HG02642 (cell line): Measurements from ENCODE around the gene COPB1.
A peak's percentile ranks its signal among the peaks of the same experiment; 100 is the strongest.

Experiments
- ATAC-seq: cut with Tn5 transposase; IDR thresholded peaks from one replicate; pipeline ENCODE4 v1.9.1; 2021; ENCODE audit warnings: mild to moderate bottlenecking; ENCODE audit not compliant: unreplicated experiment, poor library complexity

The COPB1 gene

DNA sequence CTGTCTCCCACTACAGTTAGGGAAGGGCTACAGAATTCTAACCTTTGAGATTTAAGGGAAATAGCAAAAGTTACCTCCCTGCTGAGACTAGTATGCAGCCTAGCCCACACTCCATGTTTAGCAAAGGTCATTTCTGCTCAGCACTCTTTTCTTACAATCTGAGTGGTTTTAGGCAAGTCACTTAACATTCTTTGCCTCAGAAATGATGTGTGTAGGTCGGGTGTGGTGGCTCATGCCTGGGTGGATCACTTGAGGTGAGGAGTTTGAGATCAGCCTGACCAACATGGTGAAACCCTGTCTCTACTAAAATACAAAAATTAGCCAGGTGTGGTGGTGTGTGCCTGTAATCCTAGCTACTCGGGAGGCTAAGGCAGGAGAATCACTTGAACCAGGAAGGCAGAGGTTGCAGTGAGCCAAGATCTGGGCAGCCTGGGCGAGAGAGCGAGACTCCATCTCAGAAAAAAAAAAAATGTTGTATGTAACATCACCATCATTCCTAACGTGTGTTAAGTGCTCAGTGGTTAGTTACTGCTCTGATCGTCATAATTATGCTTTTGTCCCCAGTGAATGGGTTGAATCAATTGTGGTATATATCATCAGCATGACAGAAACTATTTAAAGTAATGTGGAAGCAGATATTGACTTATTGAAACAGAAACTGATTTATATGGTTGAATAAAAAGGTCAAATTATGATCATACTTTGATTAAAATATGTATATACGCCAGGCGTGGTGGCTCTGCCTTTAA lies 55.0 kb downstream of the COPB1 start:
- no peak for ATAC-seq

DNA sequence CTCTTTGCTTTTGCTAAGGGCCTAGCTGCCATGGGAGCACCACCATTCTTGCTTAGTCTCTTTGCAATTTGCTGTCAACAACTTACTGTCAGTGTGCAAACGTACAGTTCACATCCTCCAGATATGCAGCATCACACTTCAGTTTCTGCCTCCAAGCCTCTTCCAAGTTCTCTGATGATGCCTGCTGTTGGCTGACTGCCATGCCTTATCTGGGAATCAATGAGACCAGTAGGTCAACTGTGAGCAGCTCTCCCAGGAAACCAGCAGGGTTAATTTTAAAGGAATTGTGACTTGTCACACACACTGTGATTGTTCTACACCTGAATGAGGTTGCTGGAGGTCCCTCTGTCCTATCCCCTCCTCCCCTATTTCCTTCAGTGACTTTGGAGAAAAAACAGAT lies 56.0 kb downstream of the COPB1 start:
- no peak for ATAC-seq

DNA sequence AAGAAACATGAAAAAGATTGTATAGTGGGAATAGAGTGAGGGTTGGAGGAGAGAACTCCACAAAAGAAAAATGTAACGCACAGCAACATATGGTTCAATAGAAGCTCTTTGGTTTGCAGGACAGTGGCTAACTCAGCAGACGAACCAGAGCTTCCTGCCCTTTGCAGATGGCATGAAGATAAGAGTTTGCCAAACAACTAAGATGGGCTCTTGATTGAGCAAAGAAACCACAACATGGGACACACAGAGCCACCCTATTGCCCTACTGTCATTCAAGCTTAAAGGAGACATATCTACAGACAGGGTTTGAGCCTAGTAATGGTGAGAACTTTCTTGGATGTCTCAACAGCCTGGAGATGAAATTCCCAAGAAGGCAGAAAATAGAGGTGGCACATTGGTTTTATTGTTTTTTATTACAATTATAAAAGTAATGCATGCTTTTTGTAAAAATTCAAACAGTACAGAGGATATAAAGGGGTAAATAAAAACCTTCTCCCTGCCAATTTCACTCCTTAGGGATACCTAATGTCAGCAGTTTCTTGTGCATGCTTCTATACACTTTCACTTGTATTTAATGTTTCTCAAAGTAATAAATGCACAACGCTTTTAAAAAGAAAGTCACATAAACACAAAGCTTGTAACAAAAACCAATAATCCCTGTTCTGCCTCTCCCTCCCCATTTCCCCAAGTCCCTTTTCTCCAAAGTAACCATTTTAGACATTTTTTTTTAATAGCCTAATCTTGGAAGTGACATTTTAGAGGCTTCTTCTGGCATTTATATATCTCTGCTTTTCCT lies 63.7 kb downstream of the COPB1 start:
- no peak for ATAC-seq

DNA sequence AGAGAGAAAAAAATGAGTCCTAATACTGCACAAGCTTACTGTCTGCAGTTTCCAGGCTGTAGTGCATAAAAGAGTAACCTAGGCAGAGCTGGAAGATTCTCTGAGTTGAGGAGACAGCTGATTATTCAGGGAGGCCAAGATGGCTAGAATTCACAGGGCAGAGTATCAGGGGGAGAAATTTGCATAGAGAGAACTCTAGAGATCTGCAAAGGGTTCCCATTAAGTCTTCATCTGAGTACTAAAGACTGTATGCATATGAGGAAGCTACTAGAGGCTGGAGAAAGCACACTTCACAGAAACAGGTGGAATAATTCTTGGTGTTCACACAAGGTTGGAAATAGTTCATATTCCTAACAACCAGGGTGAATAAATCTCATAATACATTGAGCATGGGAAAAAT lies 74.0 kb downstream of the COPB1 start:
- no peak for ATAC-seq

DNA sequence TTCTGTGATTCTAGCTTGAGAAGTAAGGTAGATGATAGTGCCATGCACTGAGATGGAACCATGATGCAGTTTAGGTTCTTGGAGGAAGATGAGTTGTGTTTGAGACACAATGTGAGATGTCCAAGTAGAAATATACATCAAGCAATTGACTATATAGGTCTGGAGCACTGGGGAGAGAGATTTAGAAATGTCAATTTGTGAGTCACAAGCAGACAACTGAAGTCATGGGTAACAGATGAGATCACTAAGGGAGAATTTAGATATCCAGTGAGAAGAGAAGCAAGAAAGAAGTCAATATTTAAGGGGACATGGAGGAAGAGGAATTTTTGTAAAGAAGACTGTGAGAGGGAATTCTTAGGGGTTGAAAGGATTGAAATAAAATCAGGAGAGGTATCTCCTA lies 75.5 kb downstream of the COPB1 start:
- ATAC-seq: no peak

DNA sequence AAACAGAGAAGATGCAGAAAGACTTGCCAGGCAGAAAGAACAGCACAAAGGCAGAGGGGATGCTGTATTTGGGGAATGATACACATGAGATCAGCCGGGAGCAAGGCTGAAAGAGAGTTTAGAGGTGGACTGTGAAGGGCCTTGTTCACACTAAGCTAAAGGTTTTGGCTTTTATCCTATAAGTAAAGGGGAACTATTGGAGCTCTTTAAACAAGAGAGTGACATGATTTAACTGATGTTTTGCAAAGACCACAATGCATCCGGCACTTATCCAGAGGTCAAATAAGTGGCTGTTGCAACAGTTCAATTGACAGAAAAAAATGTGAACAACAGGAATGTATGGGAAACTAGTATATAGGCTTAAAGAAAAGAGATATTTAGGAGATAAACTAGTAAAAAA lies 76.0 kb downstream of the COPB1 start:
- ATAC-seq: no peak

DNA sequence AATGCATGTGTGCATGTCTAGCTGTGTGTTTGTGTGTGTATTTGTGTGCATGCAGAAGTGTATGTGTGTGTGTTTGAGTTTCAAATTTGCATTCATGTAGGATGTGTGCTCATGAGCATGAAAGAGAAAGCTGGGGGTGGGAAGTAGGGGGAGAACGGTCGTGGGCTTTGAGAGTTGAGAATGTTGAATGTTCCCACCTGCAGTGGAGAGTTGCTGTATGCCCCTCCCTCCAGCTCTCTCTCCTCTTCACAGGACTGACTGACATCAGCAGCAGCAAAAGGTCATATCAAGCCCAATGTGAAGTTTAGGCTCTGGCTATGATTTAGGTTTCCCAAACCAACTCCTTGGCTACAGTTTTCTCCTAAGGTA lies 76.8 kb downstream of the COPB1 start:
- no peak for ATAC-seq

DNA sequence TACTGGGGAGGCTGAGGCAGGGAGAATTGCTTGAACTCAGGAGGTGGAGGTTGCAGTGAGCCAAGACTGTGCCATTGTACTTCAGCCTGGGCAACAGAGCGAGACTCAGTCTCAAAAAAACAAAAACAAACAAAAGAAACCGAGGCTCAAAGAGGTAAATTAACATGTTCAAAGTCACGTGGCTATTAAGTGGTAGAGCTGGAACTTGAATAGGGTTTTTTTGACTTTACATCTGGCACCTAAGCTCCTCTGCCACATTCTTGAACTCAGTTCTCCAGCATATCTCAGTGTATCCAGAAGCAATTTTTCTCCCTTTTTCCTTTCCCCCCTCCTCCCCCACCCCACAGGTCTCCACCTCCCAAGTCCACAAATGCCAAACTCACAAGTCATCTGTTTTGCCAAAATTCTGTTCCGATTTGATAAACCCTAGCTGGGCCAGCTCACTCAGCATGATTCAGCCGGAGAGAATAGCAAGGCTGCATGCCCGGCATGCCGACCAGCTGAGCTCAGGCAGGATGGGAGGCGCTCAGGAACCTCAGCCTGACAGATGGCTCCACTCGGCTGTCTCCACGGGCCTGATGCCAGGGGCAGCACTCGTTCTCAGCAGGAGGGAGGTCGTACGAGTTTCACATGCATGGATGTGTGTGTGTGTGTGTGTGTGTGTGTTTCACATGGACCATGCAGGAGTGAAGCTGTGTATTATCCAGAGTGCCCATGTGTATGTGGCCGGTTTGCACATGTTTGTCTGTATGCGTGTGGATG lies 77.4 kb downstream of the COPB1 start:
- no peak for ATAC-seq

DNA sequence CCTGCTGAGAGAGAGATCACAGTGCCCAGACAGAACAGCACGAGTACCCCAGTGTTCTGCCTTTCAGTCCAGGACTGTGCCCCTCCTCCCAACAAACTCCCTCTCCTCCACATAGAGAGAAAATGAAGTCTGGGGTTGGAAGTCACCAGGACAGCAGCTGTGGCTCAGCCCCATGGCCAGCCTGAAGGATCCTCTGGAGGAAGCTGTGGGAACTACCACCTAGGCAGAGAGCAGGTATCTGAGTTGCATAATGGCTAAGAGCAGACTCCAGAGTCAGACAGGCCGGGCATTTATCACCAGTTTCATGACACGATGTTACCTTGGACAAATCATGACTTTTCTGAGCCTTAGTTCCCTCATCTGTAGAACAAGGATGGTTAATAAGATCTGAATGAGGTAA lies 79.4 kb downstream of the COPB1 start:
- no peak for ATAC-seq

DNA sequence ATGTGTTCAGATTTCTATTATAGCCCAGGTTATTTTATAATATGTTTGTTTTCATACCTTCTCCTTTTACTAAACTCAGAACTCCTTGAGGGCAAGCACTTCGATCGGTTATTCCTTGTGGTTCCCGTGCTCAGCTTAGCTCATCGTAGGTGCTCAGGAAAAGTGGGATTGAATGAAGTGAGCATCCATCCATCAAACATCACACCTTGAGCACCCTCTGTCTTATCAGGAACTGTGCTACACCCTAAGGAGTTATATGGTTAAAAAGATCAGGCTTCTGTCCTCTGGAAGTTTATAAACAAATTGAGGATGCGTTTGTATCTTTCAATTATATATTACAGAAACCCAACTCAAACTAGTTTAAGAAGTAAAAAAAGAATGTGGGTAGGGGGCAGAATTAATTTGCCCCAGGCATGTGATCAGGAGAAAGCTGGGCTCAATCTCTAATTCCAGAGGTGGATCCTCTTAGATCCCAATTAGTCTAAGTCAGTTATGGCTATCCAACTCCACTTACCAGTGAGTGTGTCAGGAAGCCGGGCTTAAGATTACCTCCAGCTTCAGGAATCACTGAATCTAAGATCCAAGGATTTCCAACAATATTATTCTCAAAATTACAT lies 80.7 kb downstream of the COPB1 start:
- no peak for ATAC-seq

DNA sequence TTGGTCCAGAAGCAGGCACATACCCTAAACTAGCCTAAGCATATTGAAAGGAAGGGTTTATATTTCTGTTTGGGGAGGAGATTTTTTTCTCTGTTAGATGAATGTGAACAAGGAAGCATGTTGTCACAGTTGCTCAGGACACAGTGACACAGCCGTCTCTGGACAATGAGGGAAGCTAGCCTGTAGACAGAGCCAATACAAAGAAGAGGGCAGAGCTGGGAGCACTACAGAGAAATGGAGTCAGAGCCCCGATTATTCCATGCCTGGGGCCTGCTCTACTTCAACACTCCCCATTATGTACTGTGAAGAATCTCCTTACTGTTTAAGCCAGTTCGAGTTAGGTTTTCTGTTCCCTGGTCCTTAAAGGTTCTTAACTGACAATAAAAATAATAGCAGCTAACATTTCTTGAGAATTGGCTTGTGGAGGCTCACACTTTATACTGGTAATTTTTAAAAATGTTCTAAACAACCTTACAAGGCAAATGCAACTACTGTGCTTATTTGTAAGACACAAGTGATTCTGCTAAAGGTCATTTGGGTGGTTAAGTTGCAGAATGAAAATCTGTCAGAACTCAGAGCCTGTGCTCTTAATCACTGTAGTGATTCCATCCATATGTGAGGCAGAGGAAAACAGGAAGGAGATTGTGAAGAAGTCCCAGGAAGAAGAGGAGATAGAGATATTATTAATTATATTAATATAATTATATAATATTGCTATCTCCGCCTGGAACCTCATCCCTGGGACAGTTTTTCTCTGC lies 81.8 kb downstream of the COPB1 start:
- no peak for ATAC-seq

DNA sequence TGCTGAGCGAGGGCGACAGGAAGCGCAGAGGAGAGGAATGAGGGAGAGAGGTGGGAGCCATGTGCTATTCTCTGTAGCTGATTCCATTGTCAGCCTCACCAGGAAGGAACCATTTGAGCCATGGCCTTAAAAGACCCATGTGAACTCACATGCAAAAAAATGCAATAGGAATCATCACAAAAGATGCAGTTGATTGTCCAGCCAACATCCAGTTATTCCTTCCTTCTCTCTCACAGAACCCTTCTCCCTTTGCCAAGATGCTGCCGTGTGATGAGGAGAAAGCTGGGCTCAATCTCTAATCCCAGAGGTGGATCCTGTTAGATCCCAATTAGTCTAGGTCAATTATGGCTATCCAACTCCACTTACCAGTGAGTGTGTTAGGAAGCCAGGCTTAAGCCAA lies 82.4 kb downstream of the COPB1 start:
- ATAC-seq: no peak

DNA sequence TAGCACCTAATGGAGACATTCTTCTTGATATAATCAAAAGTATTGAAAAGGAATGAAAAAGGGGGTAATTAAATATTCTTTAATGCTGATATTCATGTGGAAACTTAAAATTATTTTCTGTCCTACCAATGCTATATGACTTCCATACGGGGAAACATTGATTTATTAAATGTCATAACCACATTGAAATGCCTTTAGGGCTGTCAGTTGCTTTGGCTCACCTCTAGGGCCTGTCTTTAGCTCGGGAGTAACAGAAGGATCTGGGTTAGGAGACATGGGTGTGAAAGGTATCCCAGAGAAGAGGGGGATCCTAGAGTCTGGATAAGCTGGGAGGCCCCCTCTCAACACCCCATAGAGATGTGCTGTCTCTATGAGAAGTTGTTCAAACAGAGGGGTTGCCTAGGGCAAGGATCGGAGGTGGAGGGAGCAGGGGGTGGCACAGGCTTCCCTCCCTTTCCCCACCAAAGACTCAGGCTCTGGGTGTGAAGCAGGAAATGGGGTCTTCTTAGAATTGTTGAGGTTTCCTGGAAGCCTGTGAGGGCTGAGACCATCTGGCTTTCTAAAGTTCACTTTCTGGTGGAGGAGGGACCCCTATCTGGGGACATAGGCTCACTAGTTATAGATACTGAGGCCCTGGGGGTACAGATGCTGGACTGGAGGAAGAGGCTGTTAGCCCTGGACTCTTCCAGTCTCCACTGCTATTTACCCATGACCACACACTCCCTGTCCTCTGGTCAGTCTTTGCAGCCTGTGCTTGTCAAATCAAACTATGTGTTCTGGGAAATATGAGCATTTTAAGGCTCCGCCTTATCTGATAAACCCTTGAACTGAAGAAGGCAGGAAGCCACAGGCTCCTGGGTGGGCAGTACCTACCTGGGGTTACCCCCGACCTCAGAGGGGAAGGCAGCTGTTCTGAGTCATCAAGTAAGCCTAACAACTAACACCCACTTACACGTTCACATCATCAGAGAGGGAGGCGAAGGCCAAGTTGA lies 84.8 kb downstream of the COPB1 start:
- peak; percentile 84 for ATAC-seq

DNA sequence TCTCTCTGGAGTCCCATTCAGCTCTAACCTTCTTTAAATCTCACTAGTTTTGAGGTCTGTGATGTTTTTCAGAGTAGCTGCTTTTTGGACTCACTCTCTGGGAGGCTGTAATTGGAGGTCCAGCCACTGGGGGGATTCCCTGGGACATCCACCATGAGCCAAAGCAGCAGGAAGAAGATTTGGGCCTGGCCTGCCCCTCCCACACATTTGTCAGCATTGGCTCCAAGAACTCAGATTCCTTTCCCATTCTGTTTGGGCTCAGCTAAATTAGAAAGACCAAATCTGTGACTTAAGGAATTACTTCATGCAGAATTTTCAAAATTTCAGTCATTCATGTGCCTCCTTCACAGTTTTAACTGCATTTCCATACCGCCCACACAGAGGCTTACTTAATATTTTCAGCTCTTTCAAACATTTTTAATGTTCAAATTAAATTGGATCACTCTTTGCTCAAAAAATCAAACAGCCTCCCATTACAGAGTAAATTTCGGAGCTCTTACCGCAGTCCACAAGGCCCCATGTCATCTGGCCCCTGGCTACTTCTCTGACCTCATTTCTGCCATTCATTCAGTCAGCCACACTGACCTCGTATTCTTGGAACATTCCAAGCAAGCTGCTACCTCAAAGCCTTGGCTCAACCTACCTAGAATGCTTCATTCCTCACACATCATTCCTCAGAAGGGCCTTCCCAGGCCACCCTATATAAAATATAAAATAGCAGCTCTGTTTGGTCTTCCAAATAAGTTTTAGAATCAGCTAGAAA lies 86.1 kb downstream of the COPB1 start:
- no peak for ATAC-seq

DNA sequence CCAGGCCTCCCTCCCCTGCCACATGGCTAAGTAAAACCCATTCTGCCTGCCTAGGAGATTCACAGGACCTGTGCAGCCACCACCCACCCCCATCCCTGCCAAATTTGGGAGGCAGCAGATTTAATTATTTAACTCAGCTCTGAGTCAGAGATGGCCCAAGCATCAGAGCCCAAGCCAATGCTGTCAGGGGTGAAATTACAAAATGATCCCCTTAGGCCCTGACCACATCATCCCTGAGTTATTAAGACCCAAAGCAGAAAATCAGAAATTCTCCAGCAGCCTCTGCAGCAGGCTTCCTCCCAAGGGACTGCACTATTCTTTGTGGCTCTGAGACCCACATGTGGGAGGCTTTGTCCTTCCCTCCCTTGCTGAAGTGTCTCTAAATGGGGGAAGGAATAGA lies 87.8 kb downstream of the COPB1 start:
- ATAC-seq: no peak

DNA sequence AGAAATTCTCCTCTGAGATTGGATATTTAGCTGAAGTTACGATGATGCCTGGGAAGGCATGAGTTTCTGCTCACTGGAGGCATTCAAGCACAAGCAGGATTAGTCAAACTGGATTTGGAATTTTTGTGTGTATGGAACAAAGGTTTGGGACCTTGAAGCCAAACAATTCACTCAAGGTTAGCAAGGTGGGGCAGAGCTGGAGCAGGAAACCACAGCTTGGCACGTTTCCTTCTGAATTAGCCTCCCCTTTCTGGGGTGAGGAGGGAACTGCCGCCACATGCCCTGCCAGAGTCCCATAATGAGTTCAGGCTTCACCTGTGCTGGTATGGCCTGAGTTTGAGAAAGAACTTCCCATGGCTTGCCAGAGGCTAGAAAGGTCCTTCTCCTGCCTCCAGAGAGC lies 89.7 kb downstream of the COPB1 start:
- ATAC-seq: no peak

DNA sequence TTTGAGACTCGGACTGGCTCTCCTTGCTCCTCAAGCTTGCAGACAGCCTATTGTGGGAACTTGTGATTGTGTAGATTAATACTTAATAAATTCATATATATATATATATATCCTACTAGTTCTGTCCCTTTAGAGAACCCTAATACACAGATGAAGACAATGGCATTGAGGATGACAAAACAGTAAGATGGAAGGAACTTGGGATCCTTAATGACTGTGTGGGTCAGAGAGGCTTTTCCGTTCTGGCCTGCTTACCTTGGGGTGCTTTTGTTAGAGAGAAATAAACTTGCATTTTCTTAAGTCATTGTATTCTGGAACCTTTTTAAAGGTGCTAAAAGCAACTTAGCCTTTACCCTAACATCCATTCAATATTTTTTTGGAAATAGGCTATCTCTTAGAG lies 91.0 kb downstream of the COPB1 start:
- ATAC-seq: no peak
